Activated naive CD8-positive, alpha-beta T cell (primary cell): ENCODE measurements around the gene POLR1E.

Source experiments
- H3K27ac Mint-ChIP-seq: one replicate; pipeline ENCODE4 v1.8.0; 2021; ENCODE audit warnings: mixed read lengths
- H3K27me3 Mint-ChIP-seq: one replicate; pipeline ENCODE4 v1.8.0; 2021; ENCODE audit warnings: mixed read lengths
- H3K36me3 Mint-ChIP-seq: one replicate; pipeline ENCODE4 v1.8.0; 2021; ENCODE audit warnings: mixed read lengths
- H3K4me1 Mint-ChIP-seq: one replicate; pipeline ENCODE4 v1.8.0; 2021; ENCODE audit warnings: low read depth, mixed read lengths
- H3K4me3 Mint-ChIP-seq: one replicate; pipeline ENCODE4 v1.8.0; 2021; ENCODE audit warnings: mild to moderate bottlenecking, mixed read lengths
- H3K9me3 Mint-ChIP-seq: one replicate; pipeline ENCODE4 v1.8.0; 2021; ENCODE audit warnings: low read depth, mixed read lengths

The POLR1E gene

GRCh38 chr9:37528652-37529471 is 43.1 kb downstream of the POLR1E start:
- Mint-ChIP-seq H3K4me1 (peaks cover 9% of the 10 kb centered on the region), H3K27ac (peak overlapping the region; percentile 41), H3K4me3 (peak overlapping the region; percentile 15), H3K9me3 (no peaks in the 10 kb centered on the region), H3K36me3 (peaks cover 4% of the 10 kb centered on the region), H3K27me3 (no peaks in the 10 kb centered on the region)

GRCh38 chr9:37531699-37532098 is 46.0 kb downstream of the POLR1E start:
- H3K36me3 Mint-ChIP-seq = peaks cover 6% of the 10 kb centered on the region
- peaks cover 9% of the 10 kb centered on the region for H3K4me1 Mint-ChIP-seq
- H3K9me3 Mint-ChIP-seq = no peaks in the 10 kb centered on the region
- no peak overlapping the region for H3K27ac Mint-ChIP-seq
- H3K27me3 Mint-ChIP-seq = no peaks in the 10 kb centered on the region
- H3K4me3 Mint-ChIP-seq = no peak overlapping the region

- Mint-ChIP-seq H3K27me3 (no peaks in the 10 kb centered on the region), H3K4me3 (no peak overlapping the region), H3K9me3 (no peaks in the 10 kb centered on the region)
Observed at GRCh38 chr9:37534412-37534811, 48.7 kb downstream of the POLR1E start.

GRCh38 chr9:37534901-37535300 is 49.2 kb downstream of the POLR1E start:
- H3K4me1 Mint-ChIP-seq = no peaks in the 10 kb centered on the region
- peaks cover 6% of the 10 kb centered on the region for H3K36me3 Mint-ChIP-seq
- H3K4me3 Mint-ChIP-seq = no peak overlapping the region
- H3K9me3 Mint-ChIP-seq = no peaks in the 10 kb centered on the region
- no peaks in the 10 kb centered on the region for H3K27me3 Mint-ChIP-seq
- no peak overlapping the region for H3K27ac Mint-ChIP-seq

More at GRCh38 chr9:37534412-37534811, 48.7 kb downstream of the POLR1E start:
- Mint-ChIP-seq H3K4me1 (no peaks in the 10 kb centered on the region), H3K27ac (no peak overlapping the region), H3K36me3 (peaks cover 4% of the 10 kb centered on the region)

- H3K27ac Mint-ChIP-seq = no peak overlapping the region
- H3K4me1 Mint-ChIP-seq = no peaks in the 10 kb centered on the region
- H3K4me3 Mint-ChIP-seq = no peak overlapping the region
- H3K27me3 Mint-ChIP-seq = no peaks in the 10 kb centered on the region
- peaks cover 9% of the 10 kb centered on the region for H3K36me3 Mint-ChIP-seq
- no peaks in the 10 kb centered on the region for H3K9me3 Mint-ChIP-seq
Observed at GRCh38 chr9:37538099-37538498, 52.4 kb downstream of the POLR1E start.

GRCh38 chr9:37539634-37540033 is 53.9 kb downstream of the POLR1E start:
- Mint-ChIP-seq H3K36me3 (peaks cover 9% of the 10 kb centered on the region), H3K27me3 (no peaks in the 10 kb centered on the region), H3K27ac (no peak overlapping the region), H3K9me3 (no peaks in the 10 kb centered on the region), H3K4me3 (no peak overlapping the region), H3K4me1 (no peaks in the 10 kb centered on the region)

- H3K4me3 Mint-ChIP-seq = no peak overlapping the region
- H3K4me1 Mint-ChIP-seq = no peaks in the 10 kb centered on the region
Observed at GRCh38 chr9:37540634-37541033, 54.9 kb downstream of the POLR1E start.

GRCh38 chr9:37541465-37541864 is 55.7 kb downstream of the POLR1E start:
- no peak overlapping the region for H3K4me3 Mint-ChIP-seq
- H3K9me3 Mint-ChIP-seq = no peaks in the 10 kb centered on the region
- H3K4me1 Mint-ChIP-seq = no peaks in the 10 kb centered on the region
- H3K36me3 Mint-ChIP-seq = peaks cover 7% of the 10 kb centered on the region
- H3K27ac Mint-ChIP-seq = no peak overlapping the region
- H3K27me3 Mint-ChIP-seq = no peaks in the 10 kb centered on the region

More at GRCh38 chr9:37540634-37541033, 54.9 kb downstream of the POLR1E start:
- Mint-ChIP-seq H3K36me3 (peaks cover 7% of the 10 kb centered on the region), H3K27me3 (no peaks in the 10 kb centered on the region), H3K9me3 (no peaks in the 10 kb centered on the region), H3K27ac (no peak overlapping the region)

- no peaks in the 10 kb centered on the region for H3K9me3 Mint-ChIP-seq
- no peaks in the 10 kb centered on the region for H3K4me1 Mint-ChIP-seq
- H3K27me3 Mint-ChIP-seq = no peaks in the 10 kb centered on the region
- no peak overlapping the region for H3K27ac Mint-ChIP-seq
- H3K36me3 Mint-ChIP-seq = peaks cover 7% of the 10 kb centered on the region
- no peak overlapping the region for H3K4me3 Mint-ChIP-seq
Observed at GRCh38 chr9:37542488-37542887, 56.7 kb downstream of the POLR1E start.

GRCh38 chr9:37542895-37543294 is 57.1 kb downstream of the POLR1E start:
- no peak overlapping the region for H3K27ac Mint-ChIP-seq
- H3K36me3 Mint-ChIP-seq = peaks cover 7% of the 10 kb centered on the region
- H3K4me3 Mint-ChIP-seq = no peak overlapping the region
- H3K27me3 Mint-ChIP-seq = no peaks in the 10 kb centered on the region
- no peaks in the 10 kb centered on the region for H3K4me1 Mint-ChIP-seq
- H3K9me3 Mint-ChIP-seq = no peaks in the 10 kb centered on the region

- Mint-ChIP-seq H3K27me3 (no peaks in the 10 kb centered on the region), H3K4me3 (no peak overlapping the region), H3K4me1 (no peaks in the 10 kb centered on the region), H3K27ac (no peak overlapping the region), H3K36me3 (peaks cover 7% of the 10 kb centered on the region), H3K9me3 (no peaks in the 10 kb centered on the region)
Observed at GRCh38 chr9:37543468-37543867, 57.7 kb downstream of the POLR1E start.

- Mint-ChIP-seq H3K36me3 (no peaks in the 10 kb centered on the region), H3K27ac (no peak overlapping the region), H3K4me3 (no peak overlapping the region), H3K9me3 (no peaks in the 10 kb centered on the region), H3K27me3 (no peaks in the 10 kb centered on the region), H3K4me1 (no peaks in the 10 kb centered on the region)
Observed at GRCh38 chr9:37547328-37547878, 61.7 kb downstream of the POLR1E start.

GRCh38 chr9:37549527-37549926 is 63.8 kb downstream of the POLR1E start:
- no peaks in the 10 kb centered on the region for H3K4me1 Mint-ChIP-seq
- H3K27me3 Mint-ChIP-seq = no peaks in the 10 kb centered on the region
- H3K36me3 Mint-ChIP-seq = peaks cover 2% of the 10 kb centered on the region
- H3K4me3 Mint-ChIP-seq = no peak overlapping the region
- H3K9me3 Mint-ChIP-seq = no peaks in the 10 kb centered on the region
- no peak overlapping the region for H3K27ac Mint-ChIP-seq

GRCh38 chr9:37550781-37551180 is 65.0 kb downstream of the POLR1E start:
- peaks cover 2% of the 10 kb centered on the region for H3K36me3 Mint-ChIP-seq
- no peak overlapping the region for H3K4me3 Mint-ChIP-seq
- no peaks in the 10 kb centered on the region for H3K4me1 Mint-ChIP-seq
- no peaks in the 10 kb centered on the region for H3K27me3 Mint-ChIP-seq
- H3K27ac Mint-ChIP-seq = no peak overlapping the region
- H3K9me3 Mint-ChIP-seq = no peaks in the 10 kb centered on the region

GRCh38 chr9:37551468-37551867 is 65.7 kb downstream of the POLR1E start:
- no peaks in the 10 kb centered on the region for H3K9me3 Mint-ChIP-seq
- H3K4me3 Mint-ChIP-seq = no peak overlapping the region
- peaks cover 2% of the 10 kb centered on the region for H3K36me3 Mint-ChIP-seq
- H3K4me1 Mint-ChIP-seq = no peaks in the 10 kb centered on the region
- no peak overlapping the region for H3K27ac Mint-ChIP-seq
- H3K27me3 Mint-ChIP-seq = no peaks in the 10 kb centered on the region

GRCh38 chr9:37551888-37552287 is 66.1 kb downstream of the POLR1E start:
- Mint-ChIP-seq H3K27ac (no peak overlapping the region), H3K4me1 (no peaks in the 10 kb centered on the region), H3K36me3 (peaks cover 2% of the 10 kb centered on the region), H3K27me3 (no peaks in the 10 kb centered on the region), H3K4me3 (no peak overlapping the region), H3K9me3 (no peaks in the 10 kb centered on the region)
